Measurements from ENCODE around the gene CASS4. TPM values are rescaled to one million over a fixed set of nuclear protein-coding genes. Genes with fewer than 3 reads are reported as not detected.

The CASS4 gene
- total and polyA plus RNA-seq, 4 donors: 0.26 to 1.6 (median 1.1) TPM

- DNase-seq (ENCODE audit: low spot score): no peak
- WGBS: 46% methylated on average over 3 of the region's 3 CpGs
These were observed 94.0 kb downstream of the CASS4 start for GRCh38 chr20:56506103-56506502.

More at GRCh38 chr20:56506103-56506502, 94.0 kb downstream of the CASS4 start:
- Histone ChIP-seq H3K27ac (ENCODE audit: low read depth in 1 of 2, low read length in 2 of 2) (no peak overlapping the region), H3K36me3 (ENCODE audit: control insufficient read depth in 4 of 4, insufficient read depth in 3 of 4, low read depth in 1 of 4, low read length in 3 of 4) (peaks cover 0 to 2% (median 0%) of the 10 kb centered on the region in 4 donors), H3K9me3 (ENCODE audit: control insufficient read depth in 4 of 4, low read length in 3 of 4) (no peaks in the 10 kb centered on the region), H3K4me3 (ENCODE audit: low read depth in 1 of 3, low read length in 3 of 3) (no peak overlapping the region), H3K4me1 (ENCODE audit: control insufficient read depth in 4 of 4, insufficient read depth in 4 of 4, low read length in 3 of 4) (no peaks in the 10 kb centered on the region), H3K27me3 (ENCODE audit: control insufficient read depth in 4 of 4, insufficient read depth in 4 of 4, low read length in 3 of 4) (no peaks in the 10 kb centered on the region), H3K9ac (ENCODE audit: low read depth in 1 of 2, low read length in 2 of 2) (no peak overlapping the region)
- no peak for TF ChIP-seq RXRA (IDR thresholded peaks at IDR 0.05)
- TF ChIP-seq NR2F2 (IDR thresholded peaks at IDR 0.05): peak; percentile 36
- peak in 1 of 2 donors; percentile 9 for TF ChIP-seq RAD21 (IDR thresholded peaks at IDR 0.05)

Small RNA genes within 50 kb of the gene (small RNA-seq; reads per million reads assigned to genes)
- not detected for gene RPL39P

Other genes starting within 250 kb of the CASS4 start
- gene MC3R, start 163.5 kb upstream of the CASS4 start, total RNA-seq: not detected
- gene MC3R, start 163.5 kb upstream of the CASS4 start, polyA plus RNA-seq: not detected
- 100 to 1,000 TPM in 1 of 2 donors, 10 to 100 TPM in 1; 21.8 to 139 TPM for gene FAM210B, start 53.3 kb upstream of the CASS4 start, total RNA-seq
- gene FAM210B, start 53.3 kb upstream of the CASS4 start, polyA plus RNA-seq: 10 to 100 TPM; 26.2 to 35.1 TPM
- 10 to 100 TPM in 1 of 2 donors, 1 to 10 TPM in 1; 1.3 to 41.6 TPM for gene AURKA, start 20.0 kb upstream of the CASS4 start, total RNA-seq
- 1 to 10 TPM in 1 of 2 donors, under 1 TPM in 1; 0.88 to 4.2 TPM for gene AURKA, start 20.0 kb upstream of the CASS4 start, polyA plus RNA-seq
- 10 to 100 TPM; 19.1 to 20.2 TPM for gene CSTF1, start 19.6 kb upstream of the CASS4 start, total RNA-seq
- gene CSTF1, start 19.6 kb upstream of the CASS4 start, polyA plus RNA-seq: 10 to 100 TPM; 11.9 to 12.9 TPM
- gene RTF2, start 56.4 kb downstream of the CASS4 start, total RNA-seq: 10 to 100 TPM; 29.0 to 31.0 TPM
- 10 to 100 TPM; 39.2 to 46.6 TPM for gene RTF2, start 56.4 kb downstream of the CASS4 start, polyA plus RNA-seq
- gene FAM209A, start 112.5 kb downstream of the CASS4 start, total RNA-seq: not detected
- gene FAM209A, start 112.5 kb downstream of the CASS4 start, polyA plus RNA-seq: not detected
- gene FAM209B, start 121.0 kb downstream of the CASS4 start, total RNA-seq: not detected
- under 1 TPM in 1 of 2 donors, not detected in 1; 0.38 TPM for gene FAM209B, start 121.0 kb downstream of the CASS4 start, polyA plus RNA-seq
- under 1 TPM in 1 of 2 donors, not detected in 1; under 0.01 TPM for gene TFAP2C, start 217.0 kb downstream of the CASS4 start, total RNA-seq
- not detected for gene TFAP2C, start 217.0 kb downstream of the CASS4 start, polyA plus RNA-seq